HS-5 (cell line): Measurements from ENCODE around the gene MCEMP1.

Experiments used
- DNase-seq: peaks from one replicate; pipeline ENCODE4 v3.0.0-alpha.2; 2012; ENCODE audit warnings: low read depth

The MCEMP1 gene

DNA sequence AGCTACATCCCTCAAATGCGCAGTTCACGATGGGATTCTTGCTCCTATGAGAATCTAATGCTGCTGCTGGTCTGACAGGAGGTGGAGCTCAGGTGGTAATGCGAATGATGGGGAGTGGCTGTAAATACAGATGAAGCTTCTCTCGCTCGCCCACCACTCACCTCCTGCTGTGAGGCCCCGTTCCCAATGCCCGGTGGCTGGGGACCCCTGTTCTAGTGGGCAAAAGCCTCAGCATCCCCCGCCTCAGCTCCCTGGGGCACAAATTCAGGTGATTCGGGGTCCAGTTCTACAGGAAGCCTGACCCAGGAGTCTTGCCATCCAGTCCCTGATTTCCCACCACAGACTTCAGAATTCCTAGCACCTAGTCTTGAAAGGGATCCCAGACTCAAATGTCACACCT is 4.4 kb upstream of the MCEMP1 start:
- DNase-seq, result no peak

DNA sequence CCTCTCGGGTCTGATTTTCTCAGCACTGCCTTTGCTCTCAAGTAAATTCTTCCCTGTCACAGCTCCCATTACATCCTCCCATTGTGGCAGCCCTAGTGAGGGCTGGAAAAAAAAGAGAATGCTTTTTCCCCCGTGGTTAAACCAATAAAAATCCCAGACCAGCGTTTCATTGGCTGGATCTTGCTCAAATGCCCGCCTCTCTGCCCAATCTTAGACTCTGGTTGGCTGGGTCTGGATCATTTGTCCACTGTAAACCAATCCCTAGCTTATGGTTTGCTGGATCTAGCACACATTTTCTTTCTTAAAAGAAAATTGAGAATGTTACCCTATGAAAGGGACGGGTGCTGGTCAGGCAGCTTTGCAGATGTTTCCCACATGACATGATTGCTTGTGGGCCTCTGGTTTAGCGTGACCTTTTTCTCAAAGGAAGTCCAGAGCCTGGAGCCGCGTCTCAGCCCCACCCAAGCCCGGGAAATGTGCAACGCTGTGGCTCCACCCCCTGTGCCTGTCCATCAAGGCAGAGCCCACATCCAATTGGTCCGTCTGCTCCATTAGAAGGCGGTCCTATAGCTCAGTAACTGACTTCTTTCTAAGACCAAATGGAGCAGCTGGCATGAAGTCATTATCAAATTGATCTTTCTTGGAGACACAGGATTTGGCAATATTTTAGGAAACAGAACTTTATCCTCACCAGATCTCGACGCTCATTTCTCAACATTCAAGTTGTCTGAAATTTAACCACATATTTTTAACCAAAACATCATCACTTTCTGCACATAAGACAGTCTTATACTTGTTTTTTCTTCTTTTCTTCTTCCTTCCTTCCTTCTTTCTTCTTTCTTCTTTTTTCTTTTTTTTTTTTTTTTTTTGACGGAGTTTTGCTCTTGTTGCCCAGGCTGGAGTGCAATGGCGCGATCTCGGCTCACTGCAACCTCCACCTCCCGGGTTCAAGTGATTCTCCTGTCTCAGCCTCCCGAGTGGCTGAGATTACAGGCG is 2.6 kb upstream of the MCEMP1 start:
- no peak for DNase-seq

DNA sequence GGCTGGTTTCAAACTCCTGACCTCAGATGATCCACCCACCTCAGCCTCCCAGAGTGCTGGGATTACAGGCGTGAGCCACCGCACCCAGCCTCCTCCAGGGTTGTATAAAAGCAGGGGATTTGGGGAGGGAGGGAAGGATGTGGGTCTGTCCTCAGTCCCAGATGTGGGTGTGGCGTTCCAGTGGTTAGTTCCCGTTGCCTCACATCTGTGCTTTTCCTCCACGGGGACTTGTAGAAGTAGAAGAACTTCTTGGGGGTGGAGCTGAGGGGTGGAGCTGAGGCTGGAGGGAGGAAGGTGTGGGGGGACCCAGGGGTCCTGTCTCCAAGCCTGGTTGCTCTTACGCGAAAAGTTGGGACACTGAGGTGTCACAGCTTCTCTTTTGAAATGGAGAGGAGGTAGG is 514 bp upstream of the MCEMP1 start:
- no peak for DNase-seq

GRCh38 chr19:7677669-7678311 is 900 bp downstream of the MCEMP1 start:
- DNase-seq, result no peak

- DNase-seq, result no peak
Measured at GRCh38 chr19:7678971-7679751, 2.3 kb downstream of the MCEMP1 start.

DNA sequence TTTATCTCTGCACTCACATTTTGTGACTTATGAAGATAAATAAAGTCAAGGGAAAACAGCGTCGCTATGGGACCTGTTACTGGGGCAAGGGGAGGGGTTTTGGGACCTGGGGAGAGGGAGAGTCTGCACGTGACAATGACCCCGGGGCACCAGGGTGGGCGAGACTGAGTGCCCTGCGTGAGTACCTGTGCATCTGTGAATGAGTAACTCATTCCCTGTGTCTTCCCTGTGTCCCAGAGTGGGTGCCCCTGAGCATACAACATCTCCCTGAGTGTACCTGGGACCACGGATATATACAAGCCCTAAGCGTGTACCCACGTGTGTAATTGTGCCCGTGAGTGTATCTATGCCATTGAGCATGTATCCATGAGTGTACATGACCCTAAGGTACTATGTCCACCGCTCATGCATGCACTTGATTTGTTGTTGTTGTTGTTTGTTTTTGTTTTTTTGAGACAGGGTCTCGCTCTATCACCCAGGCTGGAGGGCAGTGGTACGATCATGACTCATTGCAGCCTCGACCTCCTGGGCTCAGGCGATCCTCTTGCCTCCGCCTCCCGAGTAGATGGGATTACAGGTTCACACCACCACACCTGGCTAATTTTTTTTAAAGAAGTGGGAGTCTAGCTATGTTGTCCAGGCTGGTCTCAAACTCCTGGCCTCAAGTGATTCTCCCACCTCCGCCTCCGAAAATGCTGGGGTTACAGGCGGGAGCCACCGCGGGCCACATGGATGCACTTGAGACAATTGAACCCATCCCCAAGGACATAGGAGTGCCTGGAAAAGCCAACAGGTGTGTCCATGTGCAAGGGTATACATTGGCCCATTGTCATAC is 3.1 kb downstream of the MCEMP1 start:
- no peak for DNase-seq

GRCh38 chr19:7680606-7681339 is 3.9 kb downstream of the MCEMP1 start, which contains the start of gene TRAPPC5:
TSS of gene TRAPPC5 (plus strand) at chr19:7680833. CDS start at chr19:7682254, 1,421 bp downstream.
- no peak for DNase-seq

DNA sequence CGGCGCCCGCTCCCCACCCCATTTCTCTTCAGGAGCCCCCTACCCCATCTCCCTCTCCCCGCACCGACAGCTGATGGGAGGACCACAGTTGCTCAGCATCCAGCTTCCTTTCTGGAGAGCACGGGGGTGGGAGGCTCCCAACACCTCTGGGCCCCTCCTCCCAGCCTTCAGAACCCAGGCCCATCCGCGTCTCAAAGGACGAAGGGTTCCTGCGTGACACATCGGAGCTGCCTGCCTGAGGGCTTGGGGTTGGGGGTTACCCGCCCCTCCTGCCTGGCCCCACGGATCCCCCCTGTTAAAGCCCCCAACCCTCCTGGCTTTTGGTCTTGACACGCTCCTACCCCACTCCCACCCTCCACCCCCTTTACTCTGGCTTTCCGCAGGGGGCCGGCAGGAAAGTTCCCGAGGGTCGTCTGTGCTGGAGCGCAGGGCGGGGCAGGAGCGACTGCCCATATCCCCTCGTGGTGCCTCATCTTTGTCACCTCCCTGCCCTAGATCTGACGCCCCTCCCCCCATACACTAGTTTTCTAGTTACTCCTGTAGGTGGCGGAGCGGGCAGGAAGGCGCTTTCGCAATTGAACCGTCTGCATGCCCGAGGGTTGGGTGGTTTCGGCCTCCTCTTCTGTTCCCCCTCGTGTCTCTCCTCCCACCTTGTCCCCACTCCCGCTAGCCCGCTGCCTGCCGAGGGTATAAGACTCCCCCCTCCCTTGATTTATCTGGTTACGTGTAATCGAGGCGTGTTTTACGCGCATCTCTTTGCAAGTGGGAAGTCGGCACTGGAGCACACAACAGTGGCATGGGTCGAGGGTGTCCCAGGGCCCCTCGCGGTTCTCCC is 4.7 kb downstream of the MCEMP1 start:
- DNase-seq, result no peak

GRCh38 chr19:7682175-7682855 is 5.4 kb downstream of the MCEMP1 start:
- no peak for DNase-seq

- DNase-seq, result no peak
Measured at GRCh38 chr19:7685546-7686445, 8.9 kb downstream of the MCEMP1 start.

- no peak for DNase-seq
Measured at GRCh38 chr19:7687177-7687576, 10.3 kb downstream of the MCEMP1 start.

DNA sequence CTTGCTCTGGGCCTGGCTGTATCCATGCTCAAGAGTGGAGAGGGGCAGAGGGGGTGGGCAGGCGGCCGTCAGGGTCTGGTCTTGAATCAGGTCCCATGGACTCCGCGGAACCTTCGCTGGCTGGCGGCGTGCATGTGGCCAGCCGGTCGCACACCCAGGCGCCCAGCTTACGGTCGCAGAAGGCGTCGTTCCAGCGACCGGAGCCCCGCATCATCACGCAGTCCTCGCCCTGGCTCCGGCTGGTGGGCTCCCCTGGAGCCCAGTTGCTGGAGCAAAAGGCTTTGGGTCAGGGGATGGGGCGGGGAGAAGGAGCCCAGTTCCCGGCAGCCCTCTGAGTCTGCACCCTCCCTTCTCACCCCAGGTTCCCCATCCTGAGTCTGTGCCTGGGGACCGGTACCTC is 12.3 kb downstream of the MCEMP1 start:
- DNase-seq, result no peak

GRCh38 chr19:7690779-7691258 is 13.9 kb downstream of the MCEMP1 start:
- DNase-seq, result no peak

- DNase-seq, result no peak
Measured at GRCh38 chr19:7691497-7691896, 14.6 kb downstream of the MCEMP1 start.

DNA sequence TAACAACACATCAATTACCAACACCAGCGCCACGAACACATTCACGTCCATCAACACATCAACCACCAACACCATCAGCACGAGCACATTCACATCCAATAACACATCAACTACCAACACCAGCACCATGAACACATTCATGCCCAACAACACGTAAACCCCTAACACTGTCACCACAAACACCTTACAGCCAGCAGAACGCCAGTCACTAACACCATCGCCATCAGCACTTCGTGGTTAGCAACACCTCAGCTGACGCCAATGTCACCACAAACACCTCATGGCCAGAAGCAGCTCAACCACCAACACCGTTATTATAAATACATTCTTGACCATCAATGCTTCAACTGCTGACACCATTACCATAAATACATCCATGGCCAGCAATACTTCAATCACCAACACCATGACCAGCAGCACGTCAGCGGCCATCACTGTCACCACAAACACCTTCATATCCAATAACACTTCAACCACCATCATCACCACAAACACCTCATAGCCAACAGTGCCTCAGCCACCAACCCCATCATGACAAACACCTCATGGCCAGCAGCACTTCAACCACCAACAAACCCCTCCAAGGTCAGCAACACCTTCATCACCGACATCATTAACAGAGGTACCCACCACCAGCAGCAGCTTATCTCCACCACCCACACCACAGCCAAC is 15.7 kb downstream of the MCEMP1 start:
- no peak for DNase-seq

DNA sequence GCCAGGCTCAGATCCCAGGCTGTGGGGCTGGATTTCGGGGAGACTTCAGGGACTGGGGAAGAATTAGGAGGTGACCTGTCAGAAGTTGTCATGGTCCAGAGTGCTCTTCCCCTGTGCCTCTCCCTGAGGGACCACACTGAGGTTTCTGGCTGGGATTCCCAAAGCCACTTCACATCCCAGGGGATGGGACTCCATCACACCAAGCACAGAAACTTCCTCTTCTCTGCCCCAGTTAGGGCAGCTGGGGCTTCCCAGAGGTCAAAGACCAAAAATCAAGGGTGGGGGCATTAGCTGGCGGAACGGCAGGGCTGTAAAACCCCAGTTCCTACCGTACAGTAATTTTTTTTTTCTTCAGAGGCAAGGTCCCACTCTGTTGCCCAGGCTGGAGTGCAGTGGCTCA is 17.6 kb downstream of the MCEMP1 start:
- DNase-seq, result no peak

DNA sequence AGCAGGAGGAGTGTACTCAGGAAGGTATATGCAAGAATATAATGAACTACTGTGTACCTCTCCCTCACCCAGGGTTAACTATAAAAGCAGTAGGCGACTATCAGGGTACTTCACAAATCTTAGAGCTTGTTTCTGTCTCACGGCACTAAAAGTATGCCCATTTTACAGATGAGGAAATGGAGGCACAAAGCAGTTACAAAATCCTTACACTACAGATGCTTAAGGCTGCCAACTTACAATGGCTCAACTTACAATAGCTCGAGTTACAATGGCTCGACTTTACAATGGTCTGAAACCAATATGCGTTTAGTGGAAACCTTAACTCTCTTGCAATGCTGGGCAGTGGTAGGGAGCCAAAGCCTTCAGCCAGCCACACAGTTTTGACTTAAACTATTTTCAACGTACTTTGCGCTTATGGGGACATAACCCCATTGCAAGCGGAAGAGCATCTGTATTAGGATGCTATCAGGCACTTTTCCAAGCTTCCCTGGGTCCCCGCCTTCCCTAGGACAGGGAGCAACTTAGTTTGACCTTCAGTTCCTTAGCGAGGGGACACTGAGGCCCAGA is 20.9 kb downstream of the MCEMP1 start:
- no peak for DNase-seq
